K562 (cell line): ENCODE results near the gene PNPLA2. TPM values are rescaled to one million over a fixed set of nuclear protein-coding genes. Genes with fewer than 3 reads are reported as not detected.

Experiments used
- CAMTA2 ChIP-seq: fragments of 250-450 bp; sonication (Bioruptor Pico); conservative IDR thresholded peaks from 2 replicates; pipeline ENCODE4 v1.5.1; 2022
- GTF2F1 ChIP-seq: IDR thresholded peaks from 2 replicates; pipeline ENCODE4 v1.6.1; 2011; ENCODE audit warnings: low read depth, low read length, improper control_type of control experiment
- HDAC1 ChIP-seq, 2 experiments: fragments of 450-650 bp; IDR thresholded peaks; 2 replicates each; pipeline ENCODE4 v1.6.1; 2016 to 2017; ENCODE audit warnings: inconsistent platforms in 1 of 2, mild to moderate bottlenecking in 1 of 2, moderate library complexity in 1 of 2
- KHSRP ChIP-seq: fragments of 450-650 bp; IDR thresholded peaks from 2 replicates; pipeline ENCODE4 v1.6.1; 2017
- KLF1 ChIP-seq: fragments of 450-650 bp; IDR thresholded peaks from 2 replicates; pipeline ENCODE4 v1.6.1; 2016; ENCODE audit warnings: missing genetic modification characterization, missing compliant biosample characterization
- L3MBTL2 ChIP-seq: fragments of 450-650 bp; IDR thresholded peaks from 2 replicates; pipeline ENCODE4 v1.6.1; 2016; ENCODE audit warnings: mild to moderate bottlenecking, moderate library complexity
- MYC ChIP-seq, 2 experiments: fragments of 250-450 bp in 1 of 2; sonication (Bioruptor Pico) in 1 of 2; IDR thresholded peaks; 2 replicates each; pipeline versions ENCODE4 v1.5.1 to v1.6.1; 2012 to 2021; ENCODE audit warnings: low read depth in 2 of 2, borderline replicate concordance in 1 of 2, improper control_type of control experiment in 1 of 2, low read length in 1 of 2, mild to moderate bottlenecking in 1 of 2, moderate library complexity in 1 of 2
- POLR2B ChIP-seq: fragments of 450-650 bp; IDR thresholded peaks from 2 replicates; pipeline ENCODE4 v1.6.1; 2018; ENCODE audit warnings: low read depth; ENCODE audit not compliant: partially characterized antibody
- XRCC5 ChIP-seq: fragments of 200-400 bp; formaldehyde crosslinking; IDR thresholded peaks from 2 replicates; pipeline ENCODE4 v1.6.1; 2017; ENCODE audit warnings: low read depth, mild to moderate bottlenecking, low read length
- ZNF316 ChIP-seq: fragments of 450-650 bp; IDR thresholded peaks from 2 replicates; pipeline ENCODE4 v1.6.1; 2016
- ZNF561 ChIP-seq: fragments of 450-650 bp; formaldehyde crosslinking; conservative IDR thresholded peaks from 2 replicates; pipeline ENCODE4 v1.4.0; 2020; ENCODE audit warnings: mild to moderate bottlenecking, moderate library complexity
- ZSCAN32 ChIP-seq: fragments of 450-650 bp; formaldehyde crosslinking; IDR thresholded peaks from 2 replicates; pipeline ENCODE4 v1.4.0; 2020; ENCODE audit warnings: mild to moderate bottlenecking, moderate library complexity
- polyA plus RNA-seq, 8 experiments: library from polyadenylated mRNA; depleted of rRNA in 4 of 8; stranded (reverse) in 5 of 8; unstranded in 3 of 8; fragments of >200 nt; fragmentation: Nextera tagmentation in 2 of 8; fragmentation: Illumina TruSeq in 1 of 8; extraction: Ambion mirVana in 2 of 8; extraction: Trizol in 1 of 8; gene quantifications; 2 replicates each; pipeline versions ENCODE4 v1.2.1 to v1.2.3, GENCODE V29; 2011 to 2014; ENCODE audit warnings: inconsistent platforms in 1 of 8, missing spikeins in 1 of 8
- total RNA-seq, 7 experiments: library from RNA; depleted of rRNA in 6 of 7; stranded (reverse); fragments of >200 nt in 6 of 7; fragmentation: Illumina TruSeq in 2 of 7; extraction: Trizol in 2 of 7; gene quantifications; 2 replicates each; pipeline versions ENCODE4 v1.2.1 to v1.2.3, GENCODE V29; 2011 to 2021; ENCODE audit warnings: low replicate concordance in 1 of 7
- TF ChIP-seq, protein P1 (sequence below): sonication (generic); formaldehyde crosslinking; IDR thresholded peaks from 2 replicates; pipeline ENCODE4 v1.8.0; 2023; ENCODE audit warnings: mild to moderate bottlenecking, missing genetic modification reagents
- TF ChIP-seq, protein P2 (sequence below): fragments of 250-450 bp; sonication (Bioruptor Pico); IDR thresholded peaks from 2 replicates; pipeline ENCODE4 v1.8.0; 2021; ENCODE audit warnings: mild to moderate bottlenecking, moderate library complexity
- TF ChIP-seq, protein P3 (sequence below): fragments of 200-400 bp; formaldehyde crosslinking; IDR thresholded peaks from 2 replicates; pipeline ENCODE4 v1.6.1; 2017; ENCODE audit warnings: mild to moderate bottlenecking, low read depth, low read length, moderate library complexity
- TF ChIP-seq, protein P4 (sequence below): fragments of 450-650 bp; conservative IDR thresholded peaks from 2 replicates; pipeline ENCODE4 v1.6.1; 2016; ENCODE audit warnings: missing genetic modification characterization, low read depth, mild to moderate bottlenecking, missing compliant biosample characterization, moderate library complexity
- TF ChIP-seq, protein P5 (sequence below), 2 experiments: fragments of 250-450 bp in 1 of 2; fragments of 450-650 bp in 1 of 2; sonication (Bioruptor Pico) in 1 of 2; IDR thresholded peaks; 2 replicates each; pipeline versions ENCODE4 v1.6.1 to v1.8.0; 2016 to 2021; ENCODE audit warnings: mild to moderate bottlenecking in 2 of 2, moderate library complexity in 2 of 2, missing compliant biosample characterization in 1 of 2, missing genetic modification characterization in 1 of 2

The PNPLA2 gene
- total and polyA plus RNA-seq, 9 of the 15 experiments (the other 6 are each of a cell fraction or from before 2014, with no cell fraction given): 0.39 to 87.1 (median 8.4) TPM

DNA sequence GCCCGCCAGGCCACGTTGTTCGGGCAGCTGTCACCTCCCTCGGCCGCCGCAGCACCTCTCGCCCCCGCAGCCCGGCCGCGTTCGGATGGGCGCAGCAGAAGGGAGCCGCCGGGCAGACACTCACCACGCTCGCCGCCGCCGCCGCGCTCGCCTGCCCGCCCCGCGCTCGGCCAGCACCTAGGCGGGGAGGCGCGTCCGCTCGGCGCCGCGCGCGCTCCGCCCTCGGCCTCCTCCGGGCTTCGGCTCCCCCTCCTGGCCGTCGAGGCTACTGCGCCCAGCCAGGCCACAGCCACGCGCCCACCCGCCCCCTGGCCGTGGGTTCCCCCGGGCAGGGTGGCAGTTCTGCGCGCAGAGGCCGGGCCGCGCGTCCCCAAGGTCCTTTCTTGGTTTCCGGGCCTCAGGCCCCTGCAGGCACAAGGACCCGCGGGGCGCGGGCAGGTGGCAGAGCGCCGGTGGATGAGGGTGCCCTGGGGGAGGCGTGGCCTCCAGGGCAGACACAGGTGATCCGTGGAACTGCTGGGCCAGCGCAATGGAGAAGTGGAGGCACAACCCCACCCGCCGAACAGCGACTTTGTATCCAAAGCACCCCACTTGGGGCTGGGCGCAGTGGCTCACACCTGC, 20.5 kb upstream of the PNPLA2 start, which contains the start of gene SLC25A22 (continued):
- TF ChIP-seq ZNF316: no peak
- TF ChIP-seq L3MBTL2: peak; percentile 26; the same call in 1 of the 2 replicates
- peak; percentile 16 for TF ChIP-seq POLR2B
- no peak for TF ChIP-seq ZNF561 (CRISPR knock-in tag)
- no peak for TF ChIP-seq GTF2F1
- TF ChIP-seq KHSRP: no peak
- TF ChIP-seq, protein P1, sequence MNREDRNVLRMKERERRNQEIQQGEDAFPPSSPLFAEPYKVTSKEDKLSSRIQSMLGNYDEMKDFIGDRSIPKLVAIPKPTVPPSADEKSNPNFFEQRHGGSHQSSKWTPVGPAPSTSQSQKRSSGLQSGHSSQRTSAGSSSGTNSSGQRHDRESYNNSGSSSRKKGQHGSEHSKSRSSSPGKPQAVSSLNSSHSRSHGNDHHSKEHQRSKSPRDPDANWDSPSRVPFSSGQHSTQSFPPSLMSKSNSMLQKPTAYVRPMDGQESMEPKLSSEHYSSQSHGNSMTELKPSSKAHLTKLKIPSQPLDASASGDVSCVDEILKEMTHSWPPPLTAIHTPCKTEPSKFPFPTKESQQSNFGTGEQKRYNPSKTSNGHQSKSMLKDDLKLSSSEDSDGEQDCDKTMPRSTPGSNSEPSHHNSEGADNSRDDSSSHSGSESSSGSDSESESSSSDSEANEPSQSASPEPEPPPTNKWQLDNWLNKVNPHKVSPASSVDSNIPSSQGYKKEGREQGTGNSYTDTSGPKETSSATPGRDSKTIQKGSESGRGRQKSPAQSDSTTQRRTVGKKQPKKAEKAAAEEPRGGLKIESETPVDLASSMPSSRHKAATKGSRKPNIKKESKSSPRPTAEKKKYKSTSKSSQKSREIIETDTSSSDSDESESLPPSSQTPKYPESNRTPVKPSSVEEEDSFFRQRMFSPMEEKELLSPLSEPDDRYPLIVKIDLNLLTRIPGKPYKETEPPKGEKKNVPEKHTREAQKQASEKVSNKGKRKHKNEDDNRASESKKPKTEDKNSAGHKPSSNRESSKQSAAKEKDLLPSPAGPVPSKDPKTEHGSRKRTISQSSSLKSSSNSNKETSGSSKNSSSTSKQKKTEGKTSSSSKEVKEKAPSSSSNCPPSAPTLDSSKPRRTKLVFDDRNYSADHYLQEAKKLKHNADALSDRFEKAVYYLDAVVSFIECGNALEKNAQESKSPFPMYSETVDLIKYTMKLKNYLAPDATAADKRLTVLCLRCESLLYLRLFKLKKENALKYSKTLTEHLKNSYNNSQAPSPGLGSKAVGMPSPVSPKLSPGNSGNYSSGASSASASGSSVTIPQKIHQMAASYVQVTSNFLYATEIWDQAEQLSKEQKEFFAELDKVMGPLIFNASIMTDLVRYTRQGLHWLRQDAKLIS (CRISPR knock-in tag): 0 out of 2 replicates have a peak, but pooled peaks have one; percentile 31
- peak; percentile 63 for TF ChIP-seq MYC (IDR thresholded peaks at IDR 0.05; ENCODE audit: low read depth, low read length)
- TF ChIP-seq MYC (CRISPR knock-in tag; IDR thresholded peaks at IDR 0.05; ENCODE audit: borderline replicate concordance, low read depth): no peak
- 0 out of 2 replicates have a peak, but pooled peaks have one; percentile 34 for TF ChIP-seq KLF1 (tag)
- TF ChIP-seq XRCC5: no peak
- no peak for TF ChIP-seq CAMTA2 (CRISPR knock-in tag)
- TF ChIP-seq, protein P2, sequence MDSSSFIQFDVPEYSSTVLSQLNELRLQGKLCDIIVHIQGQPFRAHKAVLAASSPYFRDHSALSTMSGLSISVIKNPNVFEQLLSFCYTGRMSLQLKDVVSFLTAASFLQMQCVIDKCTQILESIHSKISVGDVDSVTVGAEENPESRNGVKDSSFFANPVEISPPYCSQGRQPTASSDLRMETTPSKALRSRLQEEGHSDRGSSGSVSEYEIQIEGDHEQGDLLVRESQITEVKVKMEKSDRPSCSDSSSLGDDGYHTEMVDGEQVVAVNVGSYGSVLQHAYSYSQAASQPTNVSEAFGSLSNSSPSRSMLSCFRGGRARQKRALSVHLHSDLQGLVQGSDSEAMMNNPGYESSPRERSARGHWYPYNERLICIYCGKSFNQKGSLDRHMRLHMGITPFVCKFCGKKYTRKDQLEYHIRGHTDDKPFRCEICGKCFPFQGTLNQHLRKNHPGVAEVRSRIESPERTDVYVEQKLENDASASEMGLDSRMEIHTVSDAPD: no peak
- no peak for TF ChIP-seq ZSCAN32
- TF ChIP-seq, protein P3, sequence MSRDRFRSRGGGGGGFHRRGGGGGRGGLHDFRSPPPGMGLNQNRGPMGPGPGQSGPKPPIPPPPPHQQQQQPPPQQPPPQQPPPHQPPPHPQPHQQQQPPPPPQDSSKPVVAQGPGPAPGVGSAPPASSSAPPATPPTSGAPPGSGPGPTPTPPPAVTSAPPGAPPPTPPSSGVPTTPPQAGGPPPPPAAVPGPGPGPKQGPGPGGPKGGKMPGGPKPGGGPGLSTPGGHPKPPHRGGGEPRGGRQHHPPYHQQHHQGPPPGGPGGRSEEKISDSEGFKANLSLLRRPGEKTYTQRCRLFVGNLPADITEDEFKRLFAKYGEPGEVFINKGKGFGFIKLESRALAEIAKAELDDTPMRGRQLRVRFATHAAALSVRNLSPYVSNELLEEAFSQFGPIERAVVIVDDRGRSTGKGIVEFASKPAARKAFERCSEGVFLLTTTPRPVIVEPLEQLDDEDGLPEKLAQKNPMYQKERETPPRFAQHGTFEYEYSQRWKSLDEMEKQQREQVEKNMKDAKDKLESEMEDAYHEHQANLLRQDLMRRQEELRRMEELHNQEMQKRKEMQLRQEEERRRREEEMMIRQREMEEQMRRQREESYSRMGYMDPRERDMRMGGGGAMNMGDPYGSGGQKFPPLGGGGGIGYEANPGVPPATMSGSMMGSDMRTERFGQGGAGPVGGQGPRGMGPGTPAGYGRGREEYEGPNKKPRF: no peak
- TF ChIP-seq, protein P4, sequence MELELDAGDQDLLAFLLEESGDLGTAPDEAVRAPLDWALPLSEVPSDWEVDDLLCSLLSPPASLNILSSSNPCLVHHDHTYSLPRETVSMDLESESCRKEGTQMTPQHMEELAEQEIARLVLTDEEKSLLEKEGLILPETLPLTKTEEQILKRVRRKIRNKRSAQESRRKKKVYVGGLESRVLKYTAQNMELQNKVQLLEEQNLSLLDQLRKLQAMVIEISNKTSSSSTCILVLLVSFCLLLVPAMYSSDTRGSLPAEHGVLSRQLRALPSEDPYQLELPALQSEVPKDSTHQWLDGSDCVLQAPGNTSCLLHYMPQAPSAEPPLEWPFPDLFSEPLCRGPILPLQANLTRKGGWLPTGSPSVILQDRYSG (tag): no peak
- TF ChIP-seq, protein P5, sequence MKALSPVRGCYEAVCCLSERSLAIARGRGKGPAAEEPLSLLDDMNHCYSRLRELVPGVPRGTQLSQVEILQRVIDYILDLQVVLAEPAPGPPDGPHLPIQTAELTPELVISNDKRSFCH (CRISPR knock-in tag; IDR thresholded peaks at IDR 0.05): no peak
- TF ChIP-seq, protein P5 (tag; IDR thresholded peaks at IDR 0.05): no peak
- TF ChIP-seq HDAC1 (IDR thresholded peaks at IDR 0.05): peak in 1 of 2 experiments; percentile 55; a peak in 2 of 4 replicates
